ENCODE data around the gene SLC10A7.

Gene SLC10A7

GRCh38 chr4:146550161-146550560 lies 28.4 kb upstream of the SLC10A7 start:
- TF ChIP-seq ARNTL (CRISPR knock-in tag; IDR thresholded peaks at IDR 0.05; ENCODE audit: borderline replicate concordance, low read depth) (no peak), ZNF8 (CRISPR knock-in tag; IDR thresholded peaks at IDR 0.05) (no peak), OSR1 (CRISPR knock-in tag; IDR thresholded peaks at IDR 0.05) (no peak), TOX (CRISPR knock-in tag; IDR thresholded peaks at IDR 0.05; ENCODE audit: borderline replicate concordance) (no peak), CREB5 (CRISPR knock-in tag; IDR thresholded peaks at IDR 0.05; ENCODE audit: low read depth) (no peak), ZNF70 (CRISPR knock-in tag; IDR thresholded peaks at IDR 0.05) (no peak), RARB (CRISPR knock-in tag; IDR thresholded peaks at IDR 0.05) (no peak), ZNF565 (CRISPR knock-in tag; conservative IDR thresholded peaks at IDR 0.05; ENCODE audit: low read depth) (no peak), ZFP30 (CRISPR knock-in tag; IDR thresholded peaks at IDR 0.05) (no peak), CSRNP3 (CRISPR knock-in tag; IDR thresholded peaks at IDR 0.05) (no peak), PPARA (CRISPR knock-in tag; IDR thresholded peaks at IDR 0.05; ENCODE audit: borderline replicate concordance) (no peak), ISL1 (CRISPR knock-in tag; IDR thresholded peaks at IDR 0.05) (no peak), ESRRG (CRISPR knock-in tag; IDR thresholded peaks at IDR 0.05) (no peak), ZC3H10 (CRISPR knock-in tag; IDR thresholded peaks at IDR 0.05) (no peak), PATZ1 (CRISPR knock-in tag; IDR thresholded peaks at IDR 0.05; ENCODE audit: borderline replicate concordance) (no peak), GLIS3 (CRISPR knock-in tag; IDR thresholded peaks at IDR 0.05) (no peak), TCF4 (CRISPR knock-in tag; IDR thresholded peaks at IDR 0.05; ENCODE audit: borderline replicate concordance) (no peak)
- TF ChIP-seq, protein P1, sequence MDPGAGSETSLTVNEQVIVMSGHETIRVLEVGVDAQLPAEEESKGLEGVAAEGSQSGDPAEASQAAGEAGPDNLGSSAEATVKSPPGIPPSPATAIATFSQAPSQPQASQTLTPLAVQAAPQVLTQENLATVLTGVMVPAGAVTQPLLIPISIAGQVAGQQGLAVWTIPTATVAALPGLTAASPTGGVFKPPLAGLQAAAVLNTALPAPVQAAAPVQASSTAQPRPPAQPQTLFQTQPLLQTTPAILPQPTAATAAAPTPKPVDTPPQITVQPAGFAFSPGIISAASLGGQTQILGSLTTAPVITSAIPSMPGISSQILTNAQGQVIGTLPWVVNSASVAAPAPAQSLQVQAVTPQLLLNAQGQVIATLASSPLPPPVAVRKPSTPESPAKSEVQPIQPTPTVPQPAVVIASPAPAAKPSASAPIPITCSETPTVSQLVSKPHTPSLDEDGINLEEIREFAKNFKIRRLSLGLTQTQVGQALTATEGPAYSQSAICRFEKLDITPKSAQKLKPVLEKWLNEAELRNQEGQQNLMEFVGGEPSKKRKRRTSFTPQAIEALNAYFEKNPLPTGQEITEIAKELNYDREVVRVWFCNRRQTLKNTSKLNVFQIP (CRISPR knock-in tag; IDR thresholded peaks at IDR 0.05; ENCODE audit: borderline replicate concordance, low read depth), result no peak
- TF ChIP-seq, protein P2, sequence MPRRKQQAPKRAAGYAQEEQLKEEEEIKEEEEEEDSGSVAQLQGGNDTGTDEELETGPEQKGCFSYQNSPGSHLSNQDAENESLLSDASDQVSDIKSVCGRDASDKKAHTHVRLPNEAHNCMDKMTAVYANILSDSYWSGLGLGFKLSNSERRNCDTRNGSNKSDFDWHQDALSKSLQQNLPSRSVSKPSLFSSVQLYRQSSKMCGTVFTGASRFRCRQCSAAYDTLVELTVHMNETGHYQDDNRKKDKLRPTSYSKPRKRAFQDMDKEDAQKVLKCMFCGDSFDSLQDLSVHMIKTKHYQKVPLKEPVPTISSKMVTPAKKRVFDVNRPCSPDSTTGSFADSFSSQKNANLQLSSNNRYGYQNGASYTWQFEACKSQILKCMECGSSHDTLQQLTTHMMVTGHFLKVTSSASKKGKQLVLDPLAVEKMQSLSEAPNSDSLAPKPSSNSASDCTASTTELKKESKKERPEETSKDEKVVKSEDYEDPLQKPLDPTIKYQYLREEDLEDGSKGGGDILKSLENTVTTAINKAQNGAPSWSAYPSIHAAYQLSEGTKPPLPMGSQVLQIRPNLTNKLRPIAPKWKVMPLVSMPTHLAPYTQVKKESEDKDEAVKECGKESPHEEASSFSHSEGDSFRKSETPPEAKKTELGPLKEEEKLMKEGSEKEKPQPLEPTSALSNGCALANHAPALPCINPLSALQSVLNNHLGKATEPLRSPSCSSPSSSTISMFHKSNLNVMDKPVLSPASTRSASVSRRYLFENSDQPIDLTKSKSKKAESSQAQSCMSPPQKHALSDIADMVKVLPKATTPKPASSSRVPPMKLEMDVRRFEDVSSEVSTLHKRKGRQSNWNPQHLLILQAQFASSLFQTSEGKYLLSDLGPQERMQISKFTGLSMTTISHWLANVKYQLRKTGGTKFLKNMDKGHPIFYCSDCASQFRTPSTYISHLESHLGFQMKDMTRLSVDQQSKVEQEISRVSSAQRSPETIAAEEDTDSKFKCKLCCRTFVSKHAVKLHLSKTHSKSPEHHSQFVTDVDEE (CRISPR knock-in tag; IDR thresholded peaks at IDR 0.05), result no peak
- no peak for ATAC-seq

DNA sequence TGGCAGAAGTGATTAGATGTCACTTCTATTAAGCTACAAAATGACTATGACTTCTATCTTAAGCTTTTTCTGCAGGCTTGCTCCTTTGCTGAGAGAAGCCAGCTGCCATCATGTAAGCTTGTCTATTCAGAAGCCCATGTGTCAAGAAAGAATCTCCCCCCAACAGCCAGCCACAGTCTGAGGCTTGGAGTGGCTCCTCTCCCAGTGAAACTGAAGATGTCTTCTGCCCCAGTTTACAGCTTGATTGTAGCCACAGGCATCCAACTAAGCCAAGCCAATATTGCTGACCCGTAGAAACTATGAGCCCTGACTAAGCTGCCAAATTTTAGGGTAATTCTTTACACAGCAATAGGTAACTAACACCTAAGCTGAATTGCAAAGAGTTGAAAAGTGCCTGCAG lies 26.7 kb upstream of the SLC10A7 start:
- ATAC-seq, result no peak
- TF ChIP-seq ZNF8 (CRISPR knock-in tag; IDR thresholded peaks at IDR 0.05) (no peak), CSRNP3 (CRISPR knock-in tag; IDR thresholded peaks at IDR 0.05) (no peak), SNAI2 (CRISPR knock-in tag; IDR thresholded peaks at IDR 0.05) (no peak), ZFP3 (CRISPR knock-in tag; IDR thresholded peaks at IDR 0.05) (no peak), ISL1 (CRISPR knock-in tag; IDR thresholded peaks at IDR 0.05) (no peak), PATZ1 (CRISPR knock-in tag; IDR thresholded peaks at IDR 0.05; ENCODE audit: borderline replicate concordance) (no peak), BACH2 (CRISPR knock-in tag; IDR thresholded peaks at IDR 0.05; ENCODE audit: borderline replicate concordance) (no peak), GLIS3 (CRISPR knock-in tag; IDR thresholded peaks at IDR 0.05) (no peak)
- TF ChIP-seq, protein P1 (CRISPR knock-in tag; IDR thresholded peaks at IDR 0.05; ENCODE audit: borderline replicate concordance, low read depth), result no peak
